ENCODE results near the gene PRELID2. TPM values are rescaled to one million over a fixed set of nuclear protein-coding genes. Genes with fewer than 3 reads are reported as not detected.
A peak's percentile ranks its signal among the peaks of the same experiment; 100 is the strongest.
"Not testable (repeated sequence)": the region's sequence is repeated elsewhere in the genome, so short reads cannot be mapped to it uniquely, and the experiment has no call there.

PRELID2 gene
- polyA plus RNA-seq, 3 donors = 0.77 to 2.0 (median 1.5) TPM

DNA sequence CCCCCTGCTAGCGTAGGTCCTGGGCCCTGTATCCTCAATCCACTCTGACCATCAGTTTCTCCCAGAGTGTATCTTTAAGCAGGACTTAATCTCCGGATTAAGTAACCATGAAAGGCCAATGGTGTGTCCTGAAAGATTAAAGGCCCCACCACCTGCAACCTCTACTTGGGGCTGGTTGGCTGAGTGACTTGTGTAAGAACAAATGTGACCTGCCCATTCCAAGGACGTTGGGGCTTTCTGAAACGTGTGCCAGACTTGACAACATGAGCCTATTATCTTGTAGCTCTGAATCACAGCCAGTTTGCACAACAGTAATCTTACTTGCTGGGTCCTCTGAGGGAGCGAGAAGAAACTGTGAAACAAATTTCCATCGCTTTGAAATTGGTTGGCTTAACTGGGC, 3.1 kb upstream of the PRELID2 start:
- H3K9me3 ChIP-seq (replicated peaks in 1 of 2; ENCODE audit: control insufficient read depth in 1 of 2, insufficient read depth in 1 of 2, low read length in 2 of 2) = no peaks in the 10 kb centered on the region
- Mint-ChIP-seq H3K4me1 (peaks cover 17% of the 10 kb centered on the region), H3K36me3 (no peaks in the 10 kb centered on the region), H3K9me3 (no peaks in the 10 kb centered on the region), H3K27me3 (ENCODE audit: low read depth in 3 of 3) (peaks cover 1 to 8% (median 1%) of the 10 kb centered on the region in 3 donors), H3K27ac (no peak overlapping the region), H3K4me3 (no peak overlapping the region)
- 95% methylated on average over 2 of the region's 6 CpGs for WGBS (ENCODE audit: insufficient coverage)
- no peak overlapping the region for H2AFZ ChIP-seq (ENCODE audit: insufficient read depth, low read depth, low read length, poor library complexity, severe bottlenecking)
- H3K4me1 ChIP-seq (ENCODE audit: control insufficient read depth in 1 of 2, insufficient read depth in 2 of 2, low read length in 2 of 2) = peaks cover 12 to 17% of the 10 kb centered on the region in 2 donors
- H3K9ac ChIP-seq (ENCODE audit: insufficient read depth, low read length, poor library complexity, severe bottlenecking) = no peak overlapping the region
- H4K20me1 ChIP-seq (ENCODE audit: insufficient read depth, low read length) = no peaks in the 10 kb centered on the region
- no peak overlapping the region for H3K27ac ChIP-seq (ENCODE audit: low read depth in 1 of 2, low read length in 2 of 2)
- H3K4me3 ChIP-seq (replicated peaks in 1 of 3; ENCODE audit: low read depth in 2 of 3, low read length in 3 of 3) = no peak overlapping the region
- intact Hi-C loops (cut with micrococcal nuclease) = loop anchor here in 1 of 2 donors (10.0 kb wide), 1 partner anchor 153 kb away; no protein-coding TSS in a partner anchor
- DNase-seq = no peak
- H3K27me3 ChIP-seq (ENCODE audit: control insufficient read depth in 2 of 2, insufficient read depth in 2 of 2, low read length in 2 of 2) = no peaks in the 10 kb centered on the region
- H3K79me2 ChIP-seq (ENCODE audit: insufficient read depth, low read length) = no peaks in the 10 kb centered on the region
- no peak overlapping the region for H3K4me2 ChIP-seq (replicated peaks; ENCODE audit: extremely low read depth, low read length, poor library complexity, severe bottlenecking)
- H3K36me3 ChIP-seq (replicated peaks in 1 of 2; ENCODE audit: control insufficient read depth in 1 of 2, insufficient read depth in 2 of 2, low read length in 2 of 2) = no peaks in the 10 kb centered on the region
- TF ChIP-seq, protein P1, sequence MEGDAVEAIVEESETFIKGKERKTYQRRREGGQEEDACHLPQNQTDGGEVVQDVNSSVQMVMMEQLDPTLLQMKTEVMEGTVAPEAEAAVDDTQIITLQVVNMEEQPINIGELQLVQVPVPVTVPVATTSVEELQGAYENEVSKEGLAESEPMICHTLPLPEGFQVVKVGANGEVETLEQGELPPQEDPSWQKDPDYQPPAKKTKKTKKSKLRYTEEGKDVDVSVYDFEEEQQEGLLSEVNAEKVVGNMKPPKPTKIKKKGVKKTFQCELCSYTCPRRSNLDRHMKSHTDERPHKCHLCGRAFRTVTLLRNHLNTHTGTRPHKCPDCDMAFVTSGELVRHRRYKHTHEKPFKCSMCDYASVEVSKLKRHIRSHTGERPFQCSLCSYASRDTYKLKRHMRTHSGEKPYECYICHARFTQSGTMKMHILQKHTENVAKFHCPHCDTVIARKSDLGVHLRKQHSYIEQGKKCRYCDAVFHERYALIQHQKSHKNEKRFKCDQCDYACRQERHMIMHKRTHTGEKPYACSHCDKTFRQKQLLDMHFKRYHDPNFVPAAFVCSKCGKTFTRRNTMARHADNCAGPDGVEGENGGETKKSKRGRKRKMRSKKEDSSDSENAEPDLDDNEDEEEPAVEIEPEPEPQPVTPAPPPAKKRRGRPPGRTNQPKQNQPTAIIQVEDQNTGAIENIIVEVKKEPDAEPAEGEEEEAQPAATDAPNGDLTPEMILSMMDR (IDR thresholded peaks at IDR 0.05) = no peak

DNA sequence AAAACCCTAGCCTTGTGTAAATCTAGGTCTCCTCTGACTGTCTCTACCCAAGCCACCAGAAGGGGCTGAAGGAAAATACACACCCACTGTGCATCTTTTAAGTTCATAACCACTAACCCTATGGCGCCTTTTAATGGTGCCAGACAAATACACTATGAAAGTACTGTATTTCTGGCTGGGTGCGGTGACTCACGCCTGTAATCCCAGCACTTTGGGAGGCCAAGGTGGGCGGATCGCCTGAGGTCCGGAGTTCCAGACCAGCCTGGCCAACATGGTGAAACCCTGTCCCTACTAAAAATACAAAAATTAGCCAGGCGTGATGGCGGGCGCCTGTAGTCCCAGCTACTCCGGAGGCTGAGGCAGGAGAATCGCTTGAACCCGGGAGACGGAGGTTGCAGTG, 1.1 kb upstream of the PRELID2 start:
- Histone ChIP-seq H2AFZ (ENCODE audit: insufficient read depth, low read depth, low read length, poor library complexity, severe bottlenecking) (peak overlapping the region; percentile 73), H3K4me1 (ENCODE audit: control insufficient read depth in 1 of 2, insufficient read depth in 2 of 2, low read length in 2 of 2) (peaks cover 12 to 17% of the 10 kb centered on the region in 2 donors), H3K4me3 (replicated peaks in 1 of 3; ENCODE audit: low read depth in 2 of 3, low read length in 3 of 3) (peak overlapping the region in 1 of 3 experiments; percentile 89)
- 100% methylated on average over 5 of the region's 13 CpGs for WGBS (ENCODE audit: insufficient coverage)
- not testable (repeated sequence) for DNase-seq; H3K9me3 ChIP-seq (replicated peaks in 1 of 2; ENCODE audit: control insufficient read depth in 1 of 2, insufficient read depth in 1 of 2, low read length in 2 of 2); H3K4me3 Mint-ChIP-seq; H3K27me3 ChIP-seq (ENCODE audit: control insufficient read depth in 2 of 2, insufficient read depth in 2 of 2, low read length in 2 of 2); H3K79me2 ChIP-seq (ENCODE audit: insufficient read depth, low read length); H3K36me3 Mint-ChIP-seq; H3K4me2 ChIP-seq (replicated peaks; ENCODE audit: extremely low read depth, low read length, poor library complexity, severe bottlenecking); H3K27ac Mint-ChIP-seq; H3K9ac ChIP-seq (ENCODE audit: insufficient read depth, low read length, poor library complexity, severe bottlenecking); H4K20me1 ChIP-seq (ENCODE audit: insufficient read depth, low read length); H3K36me3 ChIP-seq (replicated peaks in 1 of 2; ENCODE audit: control insufficient read depth in 1 of 2, insufficient read depth in 2 of 2, low read length in 2 of 2); H3K27ac ChIP-seq (ENCODE audit: low read depth in 1 of 2, low read length in 2 of 2); H3K9me3 Mint-ChIP-seq; H3K27me3 Mint-ChIP-seq (ENCODE audit: low read depth in 3 of 3)
- intact Hi-C loops (cut with micrococcal nuclease) = loop anchor here in 1 of 2 donors (10.0 kb wide), 1 partner anchor 151 kb away; no protein-coding TSS in a partner anchor
- H3K4me1 Mint-ChIP-seq = peaks cover 17% of the 10 kb centered on the region
